HL-60/S4 (cell line): ENCODE measurements around the gene PDE4D.

ENCODE experiments used
- in situ Hi-C: fragments of 300-500 bp; cut with MboI; formaldehyde crosslinking; loops from 2 replicates; pipeline ENCODE4 v1.14.3; 2022; ENCODE audit warnings: low sequenced_read_pairs

The PDE4D gene

GRCh38 chr5:59204114-59204897 lies 689.2 kb downstream of the PDE4D start:
- in situ Hi-C loops = no loop called here

GRCh38 chr5:59199868-59200267 lies 693.7 kb downstream of the PDE4D start:
- in situ Hi-C loops = loop anchor here (10.0 to 25.0 kb wide), 2 partner anchors 175 to 587 kb away; no protein-coding TSS in a partner anchor

- in situ Hi-C loops = loop anchor here (10.0 to 25.0 kb wide), 2 partner anchors 176 to 588 kb away; no protein-coding TSS in a partner anchor
Observed at GRCh38 chr5:59198832-59199231, 694.7 kb downstream of the PDE4D start.

- in situ Hi-C loops = loop anchor here (10.0 to 25.0 kb wide), 2 partner anchors 176 to 589 kb away; no protein-coding TSS in a partner anchor
Observed at GRCh38 chr5:59198365-59198764, 695.2 kb downstream of the PDE4D start.

GRCh38 chr5:59197911-59198310 lies 695.6 kb downstream of the PDE4D start:
- in situ Hi-C loops = loop anchor here (10.0 to 25.0 kb wide), 2 partner anchors 177 to 589 kb away; no protein-coding TSS in a partner anchor

GRCh38 chr5:59193616-59194319 lies 699.8 kb downstream of the PDE4D start:
- in situ Hi-C loops = loop anchor here (10.0 to 25.0 kb wide), 2 partner anchors 181 to 594 kb away; no protein-coding TSS in a partner anchor

- in situ Hi-C loops = loop anchor here (10.0 to 25.0 kb wide), 2 partner anchors 184 to 597 kb away; no protein-coding TSS in a partner anchor
Observed at GRCh38 chr5:59190746-59191145, 702.8 kb downstream of the PDE4D start.

- in situ Hi-C loops = loop anchor here (10.0 to 25.0 kb wide), 2 partner anchors 185 to 598 kb away; no protein-coding TSS in a partner anchor
Observed at GRCh38 chr5:59189472-59190244, 703.9 kb downstream of the PDE4D start.

GRCh38 chr5:59188419-59189225 lies 704.9 kb downstream of the PDE4D start:
- in situ Hi-C loops = loop anchor here (25.0 kb wide), 1 partner anchor 599 kb away; no protein-coding TSS in a partner anchor

GRCh38 chr5:59187857-59188256 lies 705.7 kb downstream of the PDE4D start:
- in situ Hi-C loops = loop anchor here (25.0 kb wide), 1 partner anchor 599 kb away; no protein-coding TSS in a partner anchor

GRCh38 chr5:59186623-59187022 lies 706.9 kb downstream of the PDE4D start:
- in situ Hi-C loops = loop anchor here (25.0 kb wide), 1 partner anchor 601 kb away; no protein-coding TSS in a partner anchor

- in situ Hi-C loops = loop anchor here (25.0 kb wide), 1 partner anchor 601 kb away; no protein-coding TSS in a partner anchor
Observed at GRCh38 chr5:59185757-59186385, 707.7 kb downstream of the PDE4D start.

- in situ Hi-C loops = loop anchor here (25.0 kb wide), 1 partner anchor 603 kb away; no protein-coding TSS in a partner anchor
Observed at GRCh38 chr5:59184769-59185168, 708.8 kb downstream of the PDE4D start.

GRCh38 chr5:59182760-59183159 lies 710.8 kb downstream of the PDE4D start:
- in situ Hi-C loops = loop anchor here (25.0 kb wide), 1 partner anchor 605 kb away; no protein-coding TSS in a partner anchor

- in situ Hi-C loops = loop anchor here (25.0 kb wide), 1 partner anchor 607 kb away; no protein-coding TSS in a partner anchor
Observed at GRCh38 chr5:59180515-59180914, 713.0 kb downstream of the PDE4D start.

- in situ Hi-C loops = loop anchor here (10.0 to 25.0 kb wide), 2 partner anchors 285 to 608 kb away; no protein-coding TSS in a partner anchor
Observed at GRCh38 chr5:59179704-59180103, 713.8 kb downstream of the PDE4D start.

GRCh38 chr5:59178482-59178881 lies 715.0 kb downstream of the PDE4D start:
- in situ Hi-C loops = loop anchor here (10.0 to 25.0 kb wide), 2 partner anchors 284 to 609 kb away; no protein-coding TSS in a partner anchor

GRCh38 chr5:59178071-59178470 lies 715.5 kb downstream of the PDE4D start:
- in situ Hi-C loops = loop anchor here (10.0 to 25.0 kb wide), 2 partner anchors 283 to 609 kb away; no protein-coding TSS in a partner anchor

- in situ Hi-C loops = loop anchor here (10.0 to 25.0 kb wide), 2 partner anchors 283 to 610 kb away; no protein-coding TSS in a partner anchor
Observed at GRCh38 chr5:59177644-59178043, 715.9 kb downstream of the PDE4D start.
